HG02970 (cell line): ENCODE measurements around the gene GNG4.
"Not testable (repeated sequence)": the region's sequence is repeated elsewhere in the genome, so short reads cannot be mapped to it uniquely, and the experiment has no call there.

ENCODE experiments used
- ATAC-seq: cut with Tn5 transposase; IDR thresholded peaks from one replicate; pipeline ENCODE4 v1.9.1; 2021; ENCODE audit warnings: mild to moderate bottlenecking, moderate library complexity, moderate number of reproducible peaks; ENCODE audit not compliant: unreplicated experiment, low FRiP score

The GNG4 gene

DNA sequence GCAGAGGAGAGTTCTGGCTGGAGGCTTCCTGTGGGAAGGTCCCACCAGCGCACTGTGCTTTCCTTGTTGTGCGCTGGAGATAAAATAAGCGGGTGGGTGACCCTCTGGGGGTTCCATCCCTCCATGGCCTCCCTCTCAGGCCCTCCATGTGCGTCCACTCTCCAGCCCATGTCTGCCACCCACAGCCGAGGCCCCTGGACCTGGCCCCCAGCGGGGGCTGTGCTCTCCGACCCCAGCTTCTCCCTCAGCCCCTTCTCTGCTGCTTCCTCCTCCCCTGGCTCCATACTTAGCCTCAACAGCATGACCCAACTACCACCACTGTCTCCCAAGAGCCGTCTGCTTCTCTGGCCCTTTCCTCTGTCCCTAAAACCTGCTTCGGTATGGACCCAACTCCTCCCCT is 61.4 kb downstream of the GNG4 start:
- ATAC-seq = no peak

DNA sequence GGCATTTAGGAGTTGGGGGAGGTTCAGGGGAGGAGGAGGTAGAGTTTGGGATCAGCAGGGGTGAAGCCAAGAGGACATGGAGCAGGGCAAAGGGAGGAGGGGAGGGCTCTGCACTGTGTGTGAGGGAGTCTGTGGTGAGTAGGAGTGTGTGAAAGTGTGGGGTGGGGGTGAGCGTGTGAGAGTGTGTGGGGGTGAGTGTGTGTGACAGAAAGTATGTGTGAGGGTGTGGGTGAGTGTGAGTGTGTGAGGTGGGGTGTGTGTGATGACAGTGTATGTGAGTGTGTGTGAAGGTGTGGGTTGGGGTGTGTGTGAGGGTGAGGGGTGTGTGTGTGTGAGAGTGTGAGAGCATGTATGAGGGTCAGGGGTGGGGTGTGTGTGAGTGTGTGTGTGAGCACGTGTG is 62.6 kb downstream of the GNG4 start:
- no peak for ATAC-seq

- ATAC-seq = no peak
These were observed 63.2 kb downstream of the GNG4 start for GRCh38 chr1:235586413-235586812.

GRCh38 chr1:235584973-235585372 is 64.6 kb downstream of the GNG4 start:
- no peak for ATAC-seq

DNA sequence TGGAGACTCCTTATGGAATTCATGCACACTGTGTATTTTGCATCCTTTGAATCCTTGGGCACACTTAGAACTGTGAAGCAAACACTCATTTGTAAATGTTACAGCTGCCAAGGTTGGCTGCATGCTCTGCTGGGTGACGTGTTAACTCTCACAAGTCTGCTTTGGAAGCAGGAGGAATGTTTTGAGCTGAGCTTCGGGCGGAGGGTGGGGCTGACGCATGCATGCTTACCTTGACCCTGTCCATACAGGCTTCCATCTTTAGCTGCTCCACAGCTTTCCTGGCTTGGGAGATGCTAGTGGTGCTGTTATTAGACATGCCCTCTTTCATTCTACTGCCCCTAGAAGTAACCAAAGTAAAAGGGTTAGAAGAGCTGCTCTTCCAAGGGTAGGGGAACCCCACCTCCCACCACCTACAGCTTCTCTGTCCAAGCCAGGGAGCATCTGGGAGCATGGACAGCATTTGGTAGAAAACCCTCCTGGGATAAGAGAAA is 66.0 kb downstream of the GNG4 start:
- ATAC-seq = no peak

DNA sequence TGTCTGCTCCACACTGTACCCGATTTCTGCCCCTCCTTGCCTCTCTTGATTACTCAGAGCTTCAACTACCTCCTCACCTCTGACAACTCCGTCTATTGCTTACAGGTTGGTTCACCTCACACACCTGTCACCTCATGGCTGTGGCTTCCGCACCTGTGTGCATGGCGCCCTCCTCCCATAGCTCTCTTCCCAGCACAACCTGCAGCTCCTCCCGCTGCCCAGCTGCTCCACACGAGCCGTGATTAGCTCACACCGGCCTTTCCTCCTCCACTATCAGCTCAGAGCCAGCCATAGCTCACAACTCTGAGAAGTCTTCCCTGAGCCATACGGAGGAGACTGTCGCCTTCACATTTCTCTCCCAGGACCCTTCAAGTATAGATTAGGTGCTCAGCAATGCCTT is 67.5 kb downstream of the GNG4 start:
- no peak for ATAC-seq

DNA sequence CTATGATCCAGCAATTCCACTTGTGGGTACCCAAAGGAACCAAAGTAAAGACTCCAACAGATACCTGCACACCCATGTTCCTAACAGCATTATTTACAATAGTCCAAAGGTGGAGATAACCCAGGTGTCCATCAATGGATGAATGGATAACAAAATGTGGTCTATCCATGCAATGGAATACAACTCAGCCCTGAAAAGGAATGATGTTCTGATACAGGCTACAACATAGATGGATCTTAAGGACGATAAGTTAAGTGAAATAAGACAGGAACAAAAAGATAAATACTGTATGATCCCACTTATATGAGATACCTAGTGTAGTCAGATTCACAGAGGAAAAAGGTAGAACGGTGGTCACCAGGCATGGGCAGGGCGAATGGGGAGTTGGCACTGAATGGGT is 69.7 kb downstream of the GNG4 start:
- no peak for ATAC-seq

GRCh38 chr1:235575597-235575996 is 74.0 kb downstream of the GNG4 start:
- ATAC-seq = no peak

DNA sequence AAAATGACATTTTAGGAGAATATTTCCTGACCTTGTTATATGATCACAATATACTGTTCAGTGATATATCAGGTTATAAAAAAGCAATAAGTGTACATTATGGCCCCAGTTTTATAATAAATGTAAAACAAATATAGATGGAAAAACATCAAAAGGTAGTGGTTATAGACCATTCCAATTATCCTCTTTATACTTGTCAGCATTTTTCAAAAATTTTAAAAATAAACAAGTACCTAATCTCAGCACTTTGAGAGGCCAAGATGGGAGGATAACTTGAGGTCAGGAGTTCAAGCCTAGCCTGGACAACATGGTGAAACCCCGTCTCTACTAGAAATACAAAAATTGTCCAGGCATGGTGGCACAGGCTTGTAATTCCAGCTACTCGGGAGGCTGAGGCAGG is 75.7 kb downstream of the GNG4 start:
- no peak for ATAC-seq

DNA sequence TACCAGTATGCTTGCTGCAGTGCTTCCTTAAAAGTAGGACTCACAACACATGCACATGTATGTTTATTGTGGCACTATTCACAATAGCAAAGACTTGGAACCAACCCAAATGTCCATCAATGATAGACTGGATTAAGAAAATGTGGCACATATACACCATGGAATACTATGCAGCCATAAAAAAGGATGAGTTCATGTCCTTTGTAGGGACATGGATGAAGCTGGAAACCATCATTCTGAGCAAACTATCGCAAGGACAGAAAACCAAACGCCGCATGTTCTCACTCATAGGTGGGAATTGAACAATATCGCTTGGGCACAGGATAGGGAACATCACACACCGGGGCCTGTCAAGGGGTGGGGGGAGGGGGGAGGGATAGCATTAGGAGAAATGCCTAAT is 76.6 kb downstream of the GNG4 start:
- ATAC-seq = not testable (repeated sequence)

DNA sequence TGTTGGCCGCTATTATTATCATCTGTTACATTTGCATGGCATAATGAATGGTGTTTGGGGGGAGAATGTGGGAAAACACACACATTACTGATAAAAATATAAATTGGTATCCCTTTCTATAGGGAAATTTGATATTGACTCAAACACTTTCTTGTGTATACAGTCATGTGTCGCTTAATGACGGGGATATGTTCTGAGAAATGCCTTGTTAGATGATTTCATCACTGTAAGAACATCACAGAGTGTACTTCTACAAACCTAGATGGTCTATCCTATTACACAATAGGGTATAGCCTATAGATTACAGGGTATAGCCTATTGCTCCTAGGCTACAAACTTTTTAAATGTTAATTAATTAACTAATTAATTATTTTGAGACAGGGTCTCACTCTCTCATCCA is 78.1 kb downstream of the GNG4 start:
- ATAC-seq = no peak

GRCh38 chr1:235567812-235568503 is 81.6 kb downstream of the GNG4 start:
- ATAC-seq = no peak

DNA sequence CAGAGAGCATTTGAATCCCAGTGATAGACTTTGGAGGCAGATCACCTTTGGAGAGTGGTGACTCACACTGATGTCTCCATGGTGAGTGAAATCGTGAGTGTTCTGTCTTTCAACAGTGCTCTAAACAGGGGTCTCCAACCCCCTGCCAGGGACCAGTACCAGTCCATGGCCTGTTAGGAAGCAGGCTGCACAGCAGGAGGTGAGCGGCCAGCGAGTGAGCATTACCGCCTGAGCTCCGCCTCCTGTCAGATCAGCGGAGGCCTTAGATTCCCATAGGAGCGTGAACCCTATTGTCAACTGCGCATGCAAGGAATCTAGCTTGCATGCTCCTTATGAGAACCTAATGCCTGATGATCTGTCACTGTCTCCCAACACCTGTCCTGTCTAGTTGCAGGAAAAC is 83.5 kb downstream of the GNG4 start:
- no peak for ATAC-seq

DNA sequence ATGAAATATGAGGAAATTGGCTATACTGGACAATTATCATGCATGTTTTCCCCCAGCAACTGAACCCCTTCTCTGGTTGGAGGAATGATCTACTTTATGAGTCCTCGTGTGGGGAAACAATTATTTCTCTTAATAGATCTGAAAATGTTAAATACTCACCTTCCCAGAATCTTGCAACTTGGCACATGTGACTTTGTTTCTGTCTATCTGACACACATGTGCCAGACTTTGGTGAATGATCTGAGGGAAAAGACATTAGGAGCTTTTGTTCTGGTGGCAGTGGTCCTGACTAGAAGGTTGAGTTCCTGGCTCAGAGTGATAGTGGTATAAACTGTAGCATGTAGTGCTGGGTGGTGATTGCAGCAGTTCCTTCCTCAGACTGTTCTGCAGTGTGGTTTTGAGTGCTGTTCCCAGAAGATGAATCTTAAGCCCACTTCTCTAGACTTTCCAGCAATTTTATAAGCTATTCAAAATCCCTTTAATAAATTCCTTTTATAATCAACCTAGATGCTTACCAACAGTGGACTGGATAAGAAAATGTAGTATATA is 86.0 kb downstream of the GNG4 start:
- ATAC-seq = no peak

- no peak for ATAC-seq
These were observed 87.0 kb downstream of the GNG4 start for GRCh38 chr1:235562589-235562988.

- no peak for ATAC-seq
These were observed 90.9 kb downstream of the GNG4 start for GRCh38 chr1:235558621-235559169.

DNA sequence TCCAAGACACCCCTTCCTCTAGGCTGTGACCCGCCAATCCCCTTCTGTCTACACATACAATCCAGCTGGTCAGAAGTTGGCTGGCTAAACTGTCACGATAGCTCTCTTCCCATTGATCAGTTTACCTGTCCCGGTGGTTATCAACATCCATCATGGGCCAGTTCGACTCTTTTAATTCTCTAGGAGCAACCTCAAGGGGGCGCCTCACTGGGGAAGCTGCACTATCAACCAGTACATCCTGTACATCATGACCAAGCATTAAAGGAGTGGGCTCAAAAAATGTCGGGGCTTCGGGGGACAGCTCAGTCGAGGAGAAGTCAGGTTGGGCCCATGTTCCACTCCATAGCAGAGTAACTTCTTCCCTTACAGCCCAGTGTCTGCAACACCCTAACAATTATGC is 92.1 kb downstream of the GNG4 start:
- ATAC-seq = no peak

GRCh38 chr1:235556807-235557206 is 92.8 kb downstream of the GNG4 start:
- ATAC-seq = no peak

GRCh38 chr1:235553112-235553551 is 96.5 kb downstream of the GNG4 start:
- ATAC-seq = no peak

DNA sequence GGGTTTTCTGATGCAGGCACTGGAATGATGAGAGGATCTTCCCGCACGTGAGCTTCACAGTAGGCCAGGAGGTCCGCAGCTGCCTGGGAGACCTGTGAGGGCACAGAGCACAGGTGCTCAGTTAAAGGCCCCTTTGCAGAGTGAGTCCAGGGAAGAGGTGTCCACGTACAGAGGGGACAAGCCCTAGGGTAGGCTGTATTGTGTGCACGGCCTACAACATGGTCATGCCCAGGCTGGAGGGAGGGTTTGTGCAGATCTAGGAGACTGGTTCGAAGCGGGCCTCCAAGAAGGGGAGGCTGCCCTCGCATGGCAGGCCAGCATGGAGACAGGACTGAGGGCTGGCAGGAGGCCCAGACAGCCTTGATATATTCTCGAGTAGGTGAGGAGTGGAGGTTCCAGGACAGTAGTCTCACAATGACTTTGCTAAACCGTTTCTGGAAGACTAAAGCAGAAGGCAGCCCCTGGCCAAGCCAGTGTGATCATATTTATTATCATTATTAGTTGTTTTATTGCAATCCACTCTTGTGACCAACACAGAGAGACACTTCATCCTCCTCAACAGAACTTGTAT is 97.4 kb downstream of the GNG4 start:
- ATAC-seq = no peak

GRCh38 chr1:235549351-235550139 is 100.0 kb downstream of the GNG4 start:
- no peak for ATAC-seq
